K562 (cell line): ENCODE results near the gene NKX1-2. TPM values are rescaled to one million over a fixed set of nuclear protein-coding genes. Genes with fewer than 3 reads are reported as not detected.

Source experiments
- ATAC-seq: fragments of 200-7000 bp; cut with Tn5 transposase; 3 replicates; pipeline ENCODE4 v1.9.1; 2020; ENCODE audit warnings: moderate library complexity
- BruUV-seq: library from RNA; stranded (reverse); fragments of 400-500 nt; replicated peaks from 2 replicates; lab custom pipeline; 2021; lab: Mats Ljungman, UMichigan
- CTCF ChIA-PET: fragments of 300-600 bp; formaldehyde crosslinking; extraction: SDS; loops from one replicate; lab custom pipeline; 2021; ENCODE audit warnings: low intra/inter-chr PET ratio; lab: Yijun Ruan, JAX
- POLR2A ChIA-PET: fragments of 300-600, 350-650 bp; sonication (Branson Sonifier 250); formaldehyde crosslinking; extraction: SDS; loops from one replicate; lab custom pipeline; 2021; ENCODE audit warnings: antibody characterized with exemption, inconsistent platforms; lab: Yijun Ruan, JAX
- DNase-seq, 4 experiments: peaks; one replicate each; pipeline versions ENCODE4 v3.0.0 to v3.0.0-alpha.2; 2011 to 2018; ENCODE audit warnings: low spot score in 3 of 4, mixed read lengths in 3 of 4; ENCODE audit errors: extremely low read depth in 1 of 4
- FAIRE-seq: peaks from 2 replicates; lab custom pipeline; 2011; peaks lifted over from hg19 to GRCh38; lab: Jason Lieb, UNC
- H2AFZ ChIP-seq: 2 replicates; pipeline ENCODE4 v1.6.0; 2011; ENCODE audit warnings: low read depth, low read length, control low read depth, inconsistent platforms
- H3K27ac ChIP-seq: fragments of 200-600 bp; 3 replicates; pipeline ENCODE4 v1.8.0; 2011; ENCODE audit warnings: low read depth, mild to moderate bottlenecking, control low read depth, inconsistent platforms, low read length, moderate library complexity, mixed read lengths; ENCODE audit errors: extremely low read depth
- H3K27me3 ChIP-seq, 2 experiments: fragments of 300-600 bp in 1 of 2; 2 replicates in 1 of 2; 3 replicates in 1 of 2; pipeline versions ENCODE4 v1.6.0 to v1.8.0; 2011; ENCODE audit warnings: inconsistent platforms in 2 of 2, low read length in 2 of 2, mild to moderate bottlenecking in 1 of 2, mixed read lengths in 1 of 2, moderate library complexity in 1 of 2; ENCODE audit not compliant: control insufficient read depth in 2 of 2, insufficient read depth in 2 of 2
- H3K36me3 ChIP-seq: fragments of 300-600 bp; 3 replicates; pipeline ENCODE4 v1.8.0; 2011; ENCODE audit warnings: mild to moderate bottlenecking, low read length, inconsistent platforms; ENCODE audit not compliant: control insufficient read depth, insufficient read depth
- H3K4me1 ChIP-seq, 2 experiments: fragments of 200-600 bp in 1 of 2; replicated peaks in 1 of 2; 2 replicates in 1 of 2; 3 replicates in 1 of 2; pipeline versions ENCODE4 v1.5.1 to v1.8.0; 2011; ENCODE audit warnings: inconsistent platforms in 2 of 2, low read length in 2 of 2, mild to moderate bottlenecking in 1 of 2, mixed read lengths in 1 of 2, moderate library complexity in 1 of 2; ENCODE audit not compliant: control insufficient read depth in 2 of 2, insufficient read depth in 2 of 2
- H3K4me2 ChIP-seq: 2 replicates; pipeline ENCODE4 v1.6.1; 2011; ENCODE audit warnings: low read length, control low read depth, inconsistent platforms, mixed read lengths; ENCODE audit not compliant: insufficient read depth
- H3K4me3 ChIP-seq: fragments of 200-600 bp; sonication (generic), shearing (Covaris generic); 2 replicates; pipeline ENCODE4 v1.5.1; 2016; ENCODE audit warnings: control low read depth, inconsistent platforms
- H3K79me2 ChIP-seq: fragments of 200-600 bp; 3 replicates; pipeline ENCODE4 v1.8.0; 2011; ENCODE audit warnings: low read length, inconsistent platforms; ENCODE audit not compliant: control insufficient read depth, insufficient read depth
- H3K9ac ChIP-seq, 2 experiments: 2 replicates each; pipeline versions ENCODE4 v1.6.0 to v1.6.1; 2011; ENCODE audit warnings: low read depth in 2 of 2, low read length in 2 of 2, control low read depth in 1 of 2, inconsistent platforms in 1 of 2, mild to moderate bottlenecking in 1 of 2, mixed read lengths in 1 of 2; ENCODE audit not compliant: insufficient read depth in 1 of 2
- H3K9me1 ChIP-seq: one replicate; pipeline ENCODE4 v1.6.0; 2011; ENCODE audit warnings: inconsistent platforms, mild to moderate bottlenecking, low read length, moderate library complexity; ENCODE audit not compliant: control insufficient read depth, insufficient read depth
- H3K9me3 ChIP-seq: replicated peaks from 2 replicates; pipeline ENCODE4 v1.5.1; 2011; ENCODE audit warnings: low read depth, low read length, inconsistent platforms; ENCODE audit not compliant: control insufficient read depth, insufficient read depth
- H4K20me1 ChIP-seq: replicated peaks from 2 replicates; pipeline ENCODE4 v1.6.1; 2011; ENCODE audit warnings: low read length, inconsistent platforms, mixed read lengths; ENCODE audit not compliant: control insufficient read depth, insufficient read depth
- ASH1L ChIP-seq: fragments of 450-650 bp; IDR thresholded peaks from 2 replicates; pipeline ENCODE4 v1.6.1; 2018; ENCODE audit warnings: borderline replicate concordance, mild to moderate bottlenecking, low read depth; ENCODE audit not compliant: partially characterized antibody
- C11orf30 ChIP-seq: fragments of 450-650 bp; IDR thresholded peaks from 2 replicates; pipeline ENCODE4 v1.6.1; 2016; ENCODE audit warnings: low read depth, mild to moderate bottlenecking
- CTCF ChIP-seq, 3 experiments: IDR thresholded peaks in 2 of 3; conservative IDR thresholded peaks in 1 of 3; 2 replicates each; pipeline ENCODE4 v1.5.1; 2011 to 2012; ENCODE audit warnings: low read length in 3 of 3, mild to moderate bottlenecking in 3 of 3, control low read depth in 2 of 3, improper control_type of control experiment in 1 of 3, inconsistent platforms in 1 of 3, low read depth in 1 of 3, mixed read lengths in 1 of 3, moderate library complexity in 1 of 3; ENCODE audit not compliant: insufficient read depth in 2 of 3
- EP300 ChIP-seq: IDR thresholded peaks from 2 replicates; pipeline ENCODE4 v1.6.1; 2012; ENCODE audit warnings: low read length, improper control_type of control experiment
- MAFG ChIP-seq: fragments of 450-650 bp; conservative IDR thresholded peaks from 2 replicates; pipeline ENCODE4 v1.6.1; 2016; ENCODE audit warnings: missing genetic modification characterization, missing compliant biosample characterization
- PHF21A ChIP-seq: fragments of 450-650 bp; IDR thresholded peaks from 2 replicates; pipeline ENCODE4 v1.6.1; 2017; ENCODE audit warnings: low read depth, borderline replicate concordance
- PRPF4 ChIP-seq: fragments of 200-400 bp; formaldehyde crosslinking; IDR thresholded peaks from one replicate; pipeline ENCODE4 v1.6.1; 2017; ENCODE audit warnings: low read length, low read depth, mild to moderate bottlenecking; ENCODE audit not compliant: insufficient read depth, poor library complexity, severe bottlenecking
- RAD21 ChIP-seq, 2 experiments: fragments of 250-450 bp in 1 of 2; fragments of 450-650 bp in 1 of 2; sonication (Bioruptor Pico) in 1 of 2; formaldehyde crosslinking in 1 of 2; IDR thresholded peaks in 1 of 2; conservative IDR thresholded peaks in 1 of 2; 2 replicates each; pipeline versions ENCODE4 v1.4.0 to v1.8.0; 2020 to 2022; ENCODE audit warnings: mild to moderate bottlenecking in 2 of 2, moderate library complexity in 1 of 2
- RCOR1 ChIP-seq, 2 experiments: IDR thresholded peaks; 2 replicates each; pipeline ENCODE4 v1.6.1; 2012; ENCODE audit warnings: low read depth in 2 of 2, low read length in 2 of 2, borderline replicate concordance in 1 of 2, improper control_type of control experiment in 1 of 2
- SMAD4 ChIP-seq: fragments of 250-450 bp; sonication (Bioruptor Pico); conservative IDR thresholded peaks from 2 replicates; pipeline ENCODE4 v1.8.0; 2021; ENCODE audit warnings: inconsistent platforms, mild to moderate bottlenecking, moderate library complexity
- SMARCA4 ChIP-seq: fragments of 450-650 bp; IDR thresholded peaks from 2 replicates; pipeline ENCODE4 v1.6.1; 2016
- SRSF3 ChIP-seq: fragments of 200-400 bp; formaldehyde crosslinking; IDR thresholded peaks from 2 replicates; pipeline ENCODE4 v1.6.1; 2016; ENCODE audit warnings: mild to moderate bottlenecking, low read length, moderate library complexity; ENCODE audit not compliant: insufficient read depth
- TARDBP ChIP-seq: fragments of 450-650 bp; IDR thresholded peaks from 2 replicates; pipeline ENCODE4 v1.6.1; 2016
- ZNF324 ChIP-seq: fragments of 250-450 bp; sonication (Bioruptor Pico); IDR thresholded peaks from 2 replicates; pipeline ENCODE4 v1.4.0; 2020; ENCODE audit warnings: mild to moderate bottlenecking
- ZNF584 ChIP-seq: fragments of 200-800 bp; sonication (Bioruptor generic); IDR thresholded peaks from 2 replicates; pipeline ENCODE4 v1.6.1; 2016; ENCODE audit warnings: low read depth, mild to moderate bottlenecking, missing genetic modification characterization, missing compliant biosample characterization
- ZNF655 ChIP-seq: fragments of 250-450 bp; sonication (Bioruptor Pico); IDR thresholded peaks from 2 replicates; pipeline ENCODE4 v1.5.0; 2021
- ZNF668 ChIP-seq: fragments of 250-450 bp; sonication (Bioruptor Pico); IDR thresholded peaks from 2 replicates; pipeline ENCODE4 v1.8.0; 2022; ENCODE audit warnings: mild to moderate bottlenecking, inconsistent platforms
- WGBS: fragments of 100-300 bp; shearing (Covaris generic); methylation state at CpG from one replicate; pipeline ENCODE4 v1.1.6; 2016; ENCODE audit warnings: low coverage, mixed read lengths; ENCODE audit not compliant: insufficient coverage; ENCODE audit errors: missing lambda C conversion rate; 5-methylcytosine and 5-hydroxymethylcytosine counted together
- in situ Hi-C: fragments of 300-500 bp; cut with MboI; formaldehyde crosslinking; loops from 4 replicates; pipeline ENCODE4 v1.15.0; 2018; ENCODE audit warnings: inconsistent platforms, mixed read lengths
- intact Hi-C: fragments of 100-400 bp; cut with micrococcal nuclease; formaldehyde crosslinking; loops from 2 replicates; pipeline ENCODE4 v1.14.2; 2022
- polyA plus RNA-seq, 8 experiments: library from polyadenylated mRNA; depleted of rRNA in 4 of 8; stranded (reverse) in 5 of 8; unstranded in 3 of 8; fragments of >200 nt; fragmentation: Nextera tagmentation in 2 of 8; fragmentation: Illumina TruSeq in 1 of 8; extraction: Ambion mirVana in 2 of 8; extraction: Trizol in 1 of 8; gene quantifications; 2 replicates each; pipeline versions ENCODE4 v1.2.1 to v1.2.3, GENCODE V29; 2011 to 2014; ENCODE audit warnings: inconsistent platforms in 1 of 8, missing spikeins in 1 of 8
- total RNA-seq, 7 experiments: library from RNA; depleted of rRNA in 6 of 7; stranded (reverse); fragments of >200 nt in 6 of 7; fragmentation: Illumina TruSeq in 2 of 7; extraction: Trizol in 2 of 7; gene quantifications; 2 replicates each; pipeline versions ENCODE4 v1.2.1 to v1.2.3, GENCODE V29; 2011 to 2021; ENCODE audit warnings: low replicate concordance in 1 of 7
- TF ChIP-seq, protein P1 (sequence below): fragments of 450-650 bp; formaldehyde crosslinking; IDR thresholded peaks from 2 replicates; pipeline ENCODE4 v1.4.0; 2020; ENCODE audit warnings: mild to moderate bottlenecking, mixed read lengths

Gene NKX1-2
- total and polyA plus RNA-seq, 9 of the 15 experiments (the other 6 are each of a cell fraction or from before 2014, with no cell fraction given) = not detected

- CTCF ChIA-PET = no interaction called here
- POLR2A ChIA-PET = interaction anchor here (0.7 to 2.0 kb wide), 6 partner anchors 10 to 91 kb away, joined by 3 to 10 read pairs (median 4); partner anchors contain the start of gene OAT
- no peaks in the 10 kb centered on the region; the same call in 1 of the 2 replicates for H4K20me1 ChIP-seq
- DNase-seq (peak; percentile 27 to 78 (median 41)), ATAC-seq (peak; percentile 99), FAIRE-seq (peak; percentile 88)
- H3K4me1 ChIP-seq = no peaks in the 10 kb centered on the region; a peak in 2 of 5 replicates
- peaks cover 2% of the 10 kb centered on the region; the same call in 1 of the 3 replicates for H3K79me2 ChIP-seq
- H3K27ac ChIP-seq = 0 out of 3 replicates have a peak overlapping the region, but pooled peaks have one; percentile 8
- H3K9me1 ChIP-seq = no peaks in the 10 kb centered on the region
- H3K9ac ChIP-seq = no peak overlapping the region
- intact Hi-C loops (no loop called here), in situ Hi-C loops (no loop called here)
- peaks cover 79% of the 10 kb centered on the region for H3K36me3 ChIP-seq
- H3K4me2 ChIP-seq = no peak overlapping the region
- WGBS = 51% methylated on average over 8 of the region's 8 CpGs
- BruUV-seq = no TSS peak
- no peak overlapping the region for H3K4me3 ChIP-seq
- H2AFZ ChIP-seq = no peak overlapping the region
- H3K27me3 ChIP-seq = no peaks in the 10 kb centered on the region
- no peaks in the 10 kb centered on the region for H3K9me3 ChIP-seq
- TF ChIP-seq CTCF (IDR thresholded peaks at IDR 0.05 in 2 of 3, conservative IDR thresholded peaks at IDR 0.05 in 1 of 3; ENCODE audit: insufficient read depth in 2 of 3, low read depth in 1 of 3, low read length in 3 of 3) (peak; percentile 50 to 61 (median 56); a peak in 5 of 6 replicates), C11orf30 (peak; percentile 72; the same call in 1 of the 2 replicates), ZNF655 (CRISPR knock-in tag) (no peak), PHF21A (no peak), ZNF584 (CRISPR knock-in tag) (no peak), SMARCA4 (no peak), TARDBP (no peak), SMAD4 (no peak), SRSF3 (no peak), ZNF668 (CRISPR knock-in tag) (no peak), RCOR1 (IDR thresholded peaks at IDR 0.05; ENCODE audit: borderline replicate concordance in 1 of 2, low read depth in 2 of 2, low read length in 2 of 2) (peak in 1 of 2 experiments; percentile 33; a peak in 1 of 4 replicates), ASH1L (no peak), EP300 (no peak), MAFG (tag) (peak; percentile 57; the same call in 1 of the 2 replicates), RAD21 (CRISPR knock-in tag; conservative IDR thresholded peaks at IDR 0.05 in 1 of 2, IDR thresholded peaks at IDR 0.05 in 1 of 2) (peak in 1 of 2 experiments; percentile 33; a peak in 1 of 4 replicates), ZNF324 (CRISPR knock-in tag) (no peak), PRPF4 (no peak)
- TF ChIP-seq, protein P1, sequence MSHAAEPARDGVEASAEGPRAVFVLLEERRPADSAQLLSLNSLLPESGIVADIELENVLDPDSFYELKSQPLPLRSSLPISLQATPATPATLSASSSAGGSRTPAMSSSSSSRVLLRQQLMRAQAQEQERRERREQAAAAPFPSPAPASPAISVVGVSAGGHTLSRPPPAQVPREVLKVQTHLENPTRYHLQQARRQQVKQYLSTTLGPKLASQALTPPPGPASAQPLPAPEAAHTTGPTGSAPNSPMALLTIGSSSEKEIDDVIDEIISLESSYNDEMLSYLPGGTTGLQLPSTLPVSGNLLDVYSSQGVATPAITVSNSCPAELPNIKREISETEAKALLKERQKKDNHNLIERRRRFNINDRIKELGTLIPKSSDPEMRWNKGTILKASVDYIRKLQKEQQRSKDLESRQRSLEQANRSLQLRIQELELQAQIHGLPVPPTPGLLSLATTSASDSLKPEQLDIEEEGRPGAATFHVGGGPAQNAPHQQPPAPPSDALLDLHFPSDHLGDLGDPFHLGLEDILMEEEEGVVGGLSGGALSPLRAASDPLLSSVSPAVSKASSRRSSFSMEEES (CRISPR knock-in tag) = no peak
Measured at GRCh38 chr10:124403548-124403947, 46.3 kb downstream of the NKX1-2 start.
